ENCODE results near the gene SBF2. TPM values are rescaled to one million over a fixed set of nuclear protein-coding genes. Genes with fewer than 3 reads are reported as not detected.
"Not testable (repeated sequence)": the region's sequence is repeated elsewhere in the genome, so short reads cannot be mapped to it uniquely, and the experiment has no call there.

SBF2 gene
- total and polyA plus RNA-seq, 5 donors from 2014 or later = 1.1 to 5.5 (median 2.1) TPM

DNA sequence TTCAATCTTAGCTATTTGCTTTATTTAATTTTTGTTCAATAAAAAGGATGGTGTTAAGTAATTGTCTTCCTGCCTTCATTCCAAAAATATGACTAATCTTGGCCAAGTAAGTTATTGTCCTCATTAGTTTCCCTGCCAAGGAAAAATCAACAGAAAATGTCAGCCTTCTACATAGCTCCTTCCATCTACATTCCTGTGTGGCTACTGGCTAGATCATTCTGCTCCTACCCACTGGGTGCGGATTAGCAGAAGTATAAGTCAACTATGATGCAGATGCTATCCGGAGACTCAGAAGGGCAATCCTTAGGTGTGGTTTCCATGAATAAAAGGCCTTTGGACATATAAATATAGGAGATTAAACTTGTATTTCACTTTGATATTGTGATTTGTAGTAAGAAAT lies 154.4 kb downstream of the SBF2 start:
- Histone ChIP-seq H3K4me3 (ENCODE audit: low read depth, low read length) (no peak overlapping the region), H3K4me1 (ENCODE audit: control insufficient read depth, insufficient read depth, low read length, poor library complexity, severe bottlenecking) (no peaks in the 10 kb centered on the region), H3K27me3 (ENCODE audit: control insufficient read depth, insufficient read depth, low read length) (no peaks in the 10 kb centered on the region), H3K9me3 (ENCODE audit: control insufficient read depth in 2 of 2, low read length in 2 of 2) (no peaks in the 10 kb centered on the region), H3K27ac (ENCODE audit: insufficient read depth, low read length, poor library complexity, severe bottlenecking) (no peak overlapping the region), H3K36me3 (ENCODE audit: control insufficient read depth, insufficient read depth, low read length) (no peaks in the 10 kb centered on the region)
- peaks cover 0 to 3% (median 0%) of the 10 kb centered on the region in 7 donors for H3K9me3 Mint-ChIP-seq
- no peaks in the 10 kb centered on the region for H3K27me3 Mint-ChIP-seq
- no peak overlapping the region for H3K27ac Mint-ChIP-seq
- DNase-seq = no peak
- no peak overlapping the region for H3K4me3 Mint-ChIP-seq
- no peaks in the 10 kb centered on the region for H3K4me1 Mint-ChIP-seq
- peaks cover 9% of the 10 kb centered on the region for H3K36me3 Mint-ChIP-seq
- ATAC-seq (ENCODE audit: low read depth in 2 of 2) = no peak

- no peaks in the 10 kb centered on the region for H3K4me1 Mint-ChIP-seq
- peaks cover 0 to 3% (median 0%) of the 10 kb centered on the region in 7 donors for H3K9me3 Mint-ChIP-seq
- no peaks in the 10 kb centered on the region for H3K36me3 ChIP-seq (ENCODE audit: control insufficient read depth, insufficient read depth, low read length)
- H3K4me1 ChIP-seq (ENCODE audit: control insufficient read depth, insufficient read depth, low read length, poor library complexity, severe bottlenecking) = no peaks in the 10 kb centered on the region
- H3K27ac Mint-ChIP-seq = no peak overlapping the region
- H3K27me3 ChIP-seq (ENCODE audit: control insufficient read depth, insufficient read depth, low read length) = no peaks in the 10 kb centered on the region
- H3K36me3 Mint-ChIP-seq = peaks cover 11% of the 10 kb centered on the region
- no peak for DNase-seq
- no peak overlapping the region for H3K4me3 ChIP-seq (ENCODE audit: low read depth, low read length)
- no peak overlapping the region for H3K27ac ChIP-seq (ENCODE audit: insufficient read depth, low read length, poor library complexity, severe bottlenecking)
- H3K4me3 Mint-ChIP-seq = no peak overlapping the region
- H3K9me3 ChIP-seq (ENCODE audit: control insufficient read depth in 2 of 2, low read length in 2 of 2) = no peaks in the 10 kb centered on the region
- ATAC-seq (ENCODE audit: low read depth in 2 of 2) = no peak
- H3K27me3 Mint-ChIP-seq = no peaks in the 10 kb centered on the region
These were observed 154.9 kb downstream of the SBF2 start for GRCh38 chr11:10139143-10139542.

GRCh38 chr11:10134975-10135481 lies 159.0 kb downstream of the SBF2 start:
- no peak overlapping the region for H3K27ac Mint-ChIP-seq
- Histone ChIP-seq H3K4me3 (ENCODE audit: low read depth, low read length) (no peak overlapping the region), H3K27ac (ENCODE audit: insufficient read depth, low read length, poor library complexity, severe bottlenecking) (no peak overlapping the region), H3K9me3 (ENCODE audit: control insufficient read depth in 2 of 2, low read length in 2 of 2) (no peaks in the 10 kb centered on the region), H3K27me3 (ENCODE audit: control insufficient read depth, insufficient read depth, low read length) (no peaks in the 10 kb centered on the region), H3K4me1 (ENCODE audit: control insufficient read depth, insufficient read depth, low read length, poor library complexity, severe bottlenecking) (no peaks in the 10 kb centered on the region), H3K36me3 (ENCODE audit: control insufficient read depth, insufficient read depth, low read length) (no peaks in the 10 kb centered on the region)
- peaks cover 16% of the 10 kb centered on the region for H3K36me3 Mint-ChIP-seq
- no peak overlapping the region for H3K4me3 Mint-ChIP-seq
- peaks cover 0 to 3% (median 0%) of the 10 kb centered on the region in 7 donors for H3K9me3 Mint-ChIP-seq
- DNase-seq (no peak), ATAC-seq (ENCODE audit: low read depth in 2 of 2) (no peak)
- H3K27me3 Mint-ChIP-seq = no peaks in the 10 kb centered on the region
- no peaks in the 10 kb centered on the region for H3K4me1 Mint-ChIP-seq

DNA sequence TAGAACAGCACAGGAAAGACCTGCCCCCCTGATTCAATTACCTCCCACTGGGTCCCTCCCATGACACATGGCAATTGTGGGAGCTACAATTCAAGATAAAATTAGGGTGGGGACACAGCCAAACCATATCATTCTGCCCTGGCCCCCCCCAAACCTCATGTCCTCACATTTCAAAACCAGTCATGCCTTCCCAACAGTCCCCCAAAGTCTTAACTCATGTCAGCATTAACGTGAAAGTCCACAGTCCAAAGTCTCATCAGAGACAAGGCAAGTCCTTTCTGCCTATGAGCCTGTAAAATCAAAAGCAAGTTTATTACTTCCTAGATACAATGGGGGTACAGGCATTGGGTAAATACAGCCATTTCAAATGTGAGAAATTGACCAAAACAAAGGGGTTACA lies 159.8 kb downstream of the SBF2 start:
- DNase-seq; H3K27me3 Mint-ChIP-seq; H3K27me3 ChIP-seq (ENCODE audit: control insufficient read depth, insufficient read depth, low read length); H3K36me3 ChIP-seq (ENCODE audit: control insufficient read depth, insufficient read depth, low read length); H3K4me1 ChIP-seq (ENCODE audit: control insufficient read depth, insufficient read depth, low read length, poor library complexity, severe bottlenecking); H3K9me3 ChIP-seq (ENCODE audit: control insufficient read depth in 2 of 2, low read length in 2 of 2); H3K4me1 Mint-ChIP-seq; H3K27ac ChIP-seq (ENCODE audit: insufficient read depth, low read length, poor library complexity, severe bottlenecking); H3K9me3 Mint-ChIP-seq; H3K4me3 Mint-ChIP-seq; ATAC-seq (ENCODE audit: low read depth in 2 of 2); H3K27ac Mint-ChIP-seq; H3K4me3 ChIP-seq (ENCODE audit: low read depth, low read length): not testable (repeated sequence)
- H3K36me3 Mint-ChIP-seq = peaks cover 16% of the 10 kb centered on the region

DNA sequence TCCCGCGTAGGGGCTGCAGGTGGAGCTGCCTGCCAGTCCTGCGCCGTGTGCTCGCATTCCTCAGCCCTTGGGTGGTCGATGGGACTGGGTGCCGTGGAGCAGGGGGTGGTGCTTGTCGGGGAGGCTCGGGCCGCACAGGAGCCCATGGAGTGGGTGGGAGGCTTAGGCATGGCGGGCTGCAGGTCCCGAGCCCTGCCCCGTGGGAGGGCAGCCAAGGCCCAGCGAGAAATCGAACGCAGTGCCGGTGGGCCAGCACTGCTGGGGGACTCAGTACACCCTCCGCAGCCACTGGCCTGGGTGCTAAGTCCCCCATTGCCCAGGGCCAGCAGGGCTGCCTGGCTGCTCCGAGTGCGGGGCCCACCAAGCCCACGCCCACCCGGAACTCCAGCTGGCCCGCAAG lies 160.8 kb downstream of the SBF2 start:
- H3K36me3 Mint-ChIP-seq = peaks cover 16% of the 10 kb centered on the region
- not testable (repeated sequence) for H3K27ac Mint-ChIP-seq; H3K27me3 Mint-ChIP-seq; H3K9me3 ChIP-seq (ENCODE audit: control insufficient read depth in 2 of 2, low read length in 2 of 2); ATAC-seq (ENCODE audit: low read depth in 2 of 2); DNase-seq; H3K4me3 Mint-ChIP-seq; H3K36me3 ChIP-seq (ENCODE audit: control insufficient read depth, insufficient read depth, low read length); H3K4me1 ChIP-seq (ENCODE audit: control insufficient read depth, insufficient read depth, low read length, poor library complexity, severe bottlenecking); H3K4me3 ChIP-seq (ENCODE audit: low read depth, low read length); H3K27ac ChIP-seq (ENCODE audit: insufficient read depth, low read length, poor library complexity, severe bottlenecking); H3K9me3 Mint-ChIP-seq; H3K4me1 Mint-ChIP-seq; H3K27me3 ChIP-seq (ENCODE audit: control insufficient read depth, insufficient read depth, low read length)

- peaks cover 12% of the 10 kb centered on the region for H3K36me3 Mint-ChIP-seq
- no peaks in the 10 kb centered on the region for H3K27me3 ChIP-seq (ENCODE audit: control insufficient read depth, insufficient read depth, low read length)
- H3K4me1 ChIP-seq (ENCODE audit: control insufficient read depth, insufficient read depth, low read length, poor library complexity, severe bottlenecking) = no peaks in the 10 kb centered on the region
- no peak overlapping the region for H3K4me3 Mint-ChIP-seq
- DNase-seq (no peak), ATAC-seq (ENCODE audit: low read depth in 2 of 2) (no peak)
- no peaks in the 10 kb centered on the region for H3K36me3 ChIP-seq (ENCODE audit: control insufficient read depth, insufficient read depth, low read length)
- no peak overlapping the region for H3K4me3 ChIP-seq (ENCODE audit: low read depth, low read length)
- H3K27ac ChIP-seq (ENCODE audit: insufficient read depth, low read length, poor library complexity, severe bottlenecking) = no peak overlapping the region
- H3K9me3 Mint-ChIP-seq = peaks cover 0 to 3% (median 0%) of the 10 kb centered on the region in 7 donors
- no peak overlapping the region for H3K27ac Mint-ChIP-seq
- H3K4me1 Mint-ChIP-seq = no peaks in the 10 kb centered on the region
- H3K27me3 Mint-ChIP-seq = no peaks in the 10 kb centered on the region
- H3K9me3 ChIP-seq (ENCODE audit: control insufficient read depth in 2 of 2, low read length in 2 of 2) = no peaks in the 10 kb centered on the region
These were observed 163.1 kb downstream of the SBF2 start for GRCh38 chr11:10130875-10131274.

GRCh38 chr11:10129184-10129583 lies 164.8 kb downstream of the SBF2 start:
- not testable (repeated sequence) for H3K27ac Mint-ChIP-seq; H3K4me3 Mint-ChIP-seq; H3K9me3 ChIP-seq (ENCODE audit: control insufficient read depth in 2 of 2, low read length in 2 of 2); H3K27me3 Mint-ChIP-seq; H3K9me3 Mint-ChIP-seq; H3K4me3 ChIP-seq (ENCODE audit: low read depth, low read length); H3K36me3 ChIP-seq (ENCODE audit: control insufficient read depth, insufficient read depth, low read length); DNase-seq; H3K27ac ChIP-seq (ENCODE audit: insufficient read depth, low read length, poor library complexity, severe bottlenecking); H3K36me3 Mint-ChIP-seq; H3K4me1 ChIP-seq (ENCODE audit: control insufficient read depth, insufficient read depth, low read length, poor library complexity, severe bottlenecking); H3K27me3 ChIP-seq (ENCODE audit: control insufficient read depth, insufficient read depth, low read length); H3K4me1 Mint-ChIP-seq; ATAC-seq (ENCODE audit: low read depth in 2 of 2)

- no peaks in the 10 kb centered on the region for H3K27me3 Mint-ChIP-seq
- Histone ChIP-seq H3K9me3 (ENCODE audit: control insufficient read depth in 2 of 2, low read length in 2 of 2) (no peaks in the 10 kb centered on the region), H3K4me1 (ENCODE audit: control insufficient read depth, insufficient read depth, low read length, poor library complexity, severe bottlenecking) (no peaks in the 10 kb centered on the region), H3K4me3 (ENCODE audit: low read depth, low read length) (no peak overlapping the region), H3K27me3 (ENCODE audit: control insufficient read depth, insufficient read depth, low read length) (no peaks in the 10 kb centered on the region), H3K27ac (ENCODE audit: insufficient read depth, low read length, poor library complexity, severe bottlenecking) (no peak overlapping the region), H3K36me3 (ENCODE audit: control insufficient read depth, insufficient read depth, low read length) (no peaks in the 10 kb centered on the region)
- H3K27ac Mint-ChIP-seq = no peak overlapping the region
- no peaks in the 10 kb centered on the region for H3K36me3 Mint-ChIP-seq
- ATAC-seq (ENCODE audit: low read depth in 2 of 2) (no peak), DNase-seq (no peak)
- H3K4me3 Mint-ChIP-seq = no peak overlapping the region
- no peaks in the 10 kb centered on the region for H3K4me1 Mint-ChIP-seq
- peaks cover 0 to 1% (median 0%) of the 10 kb centered on the region in 7 donors for H3K9me3 Mint-ChIP-seq
These were observed 168.4 kb downstream of the SBF2 start for GRCh38 chr11:10125522-10126133.
